NCI-H748 treated with DMSO at 0.1 percent for 48 hours (cell line): Measurements from ENCODE around the gene DHRSX.
"Not testable (repeated sequence)": the region's sequence is repeated elsewhere in the genome, so short reads cannot be mapped to it uniquely, and the experiment has no call there.

Experiments
- DNase-seq: peaks from one replicate; lab custom pipeline; 2025; lab: John Stamatoyannopoulos, UW

Gene DHRSX

DNA sequence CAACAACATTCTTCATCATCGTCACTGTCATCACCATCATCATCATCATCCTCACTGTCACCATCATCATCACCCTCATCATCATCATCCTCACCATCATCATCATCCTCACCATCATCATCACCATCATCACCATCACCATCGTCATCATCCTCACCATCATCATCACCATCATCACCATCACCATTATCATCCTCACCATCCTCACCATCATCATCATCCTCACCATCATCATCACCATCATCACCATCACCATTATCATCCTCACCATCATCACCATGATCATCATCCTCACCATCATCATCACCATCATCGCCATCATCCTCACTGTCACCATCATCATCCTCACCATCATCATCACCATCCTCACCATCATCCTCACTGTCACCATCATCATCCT, 18.9 kb upstream of the DHRSX start:
- DNase-seq: not testable (repeated sequence)

DNA sequence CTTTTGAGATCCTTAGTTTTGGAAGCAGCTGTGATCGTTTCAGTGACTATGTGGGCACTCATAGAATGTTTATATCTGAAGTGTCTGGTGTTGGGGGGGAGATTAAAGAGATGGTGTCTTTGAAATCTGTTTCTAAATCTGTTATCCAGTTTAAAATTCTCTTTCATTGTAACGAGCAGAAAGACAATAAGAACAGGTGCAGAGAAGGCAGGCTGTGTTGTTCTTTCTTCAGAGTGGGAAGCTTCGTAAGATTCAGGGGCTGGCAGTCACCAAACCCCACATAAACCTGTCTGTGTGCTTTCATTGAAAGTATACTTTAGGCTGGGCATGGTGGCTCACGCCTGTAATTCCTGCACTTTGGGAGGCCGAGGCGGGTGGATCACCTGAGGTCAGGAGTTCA, 16.3 kb upstream of the DHRSX start:
- DNase-seq: no peak

DNA sequence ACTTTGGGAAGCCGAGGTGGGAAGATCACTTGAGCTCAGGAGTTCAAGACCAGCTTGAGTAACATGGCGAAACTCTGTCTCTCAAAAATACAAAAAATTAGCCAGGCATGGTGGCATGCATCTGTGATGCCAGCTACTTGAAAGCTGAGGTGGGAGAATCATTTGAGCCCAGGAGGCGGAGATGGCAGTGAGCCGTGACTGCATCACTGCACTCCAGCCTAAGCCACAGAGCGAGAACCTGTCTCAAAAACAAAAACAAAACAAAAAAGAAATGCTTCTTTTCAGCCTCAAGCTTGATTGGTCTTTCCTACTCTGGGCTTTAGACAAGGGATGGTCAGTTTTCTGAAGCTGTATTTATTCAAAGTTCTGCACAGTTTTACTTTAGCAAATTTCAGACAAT, 15.8 kb upstream of the DHRSX start:
- DNase-seq: no peak

DNA sequence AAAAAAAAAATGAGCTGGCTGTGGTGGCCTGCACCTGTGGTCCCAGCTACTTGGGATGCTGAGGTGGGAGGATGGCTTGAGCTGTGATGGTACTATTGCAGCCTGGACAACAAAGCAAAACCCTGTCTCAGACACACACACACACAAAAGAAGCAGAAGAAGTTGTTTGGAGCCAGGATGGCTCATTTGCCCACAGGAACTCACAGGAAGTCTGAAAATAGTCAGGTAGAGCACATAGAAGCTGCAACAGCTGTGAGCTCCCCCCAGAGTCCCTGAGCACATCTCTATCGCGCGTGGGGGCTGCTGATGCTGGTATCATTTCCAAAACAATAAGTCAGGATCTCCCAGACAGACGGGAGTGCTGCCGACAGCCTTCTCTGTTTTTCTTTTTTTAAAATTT, 13.4 kb upstream of the DHRSX start:
- no peak for DNase-seq

DNA sequence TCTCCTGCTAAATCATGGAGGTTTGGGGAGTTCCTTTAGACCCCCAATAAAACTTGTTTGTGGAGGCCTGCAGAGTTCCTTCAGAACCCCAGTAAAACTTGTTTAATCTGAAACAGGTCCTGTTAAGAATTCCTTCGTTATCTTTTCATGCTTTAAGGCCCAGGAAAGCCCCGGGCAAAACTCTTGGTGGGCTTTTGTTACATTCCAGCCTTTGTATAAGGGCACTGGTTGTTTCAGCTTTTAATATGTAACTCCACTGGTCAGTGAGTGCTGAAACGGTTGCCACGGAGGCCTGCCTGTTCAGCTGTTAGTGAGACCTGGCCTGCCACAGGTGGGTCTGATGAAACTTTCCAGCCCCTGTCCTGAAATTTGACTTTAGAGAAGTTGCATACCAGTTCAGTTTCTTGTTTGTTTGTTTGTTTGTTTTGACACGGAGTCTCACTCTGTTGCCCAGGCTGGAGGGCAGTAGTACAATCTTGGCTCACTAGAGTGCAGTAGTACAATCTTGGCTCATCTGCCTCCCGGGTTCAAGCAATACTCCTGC, 12.4 kb upstream of the DHRSX start:
- no peak for DNase-seq

DNA sequence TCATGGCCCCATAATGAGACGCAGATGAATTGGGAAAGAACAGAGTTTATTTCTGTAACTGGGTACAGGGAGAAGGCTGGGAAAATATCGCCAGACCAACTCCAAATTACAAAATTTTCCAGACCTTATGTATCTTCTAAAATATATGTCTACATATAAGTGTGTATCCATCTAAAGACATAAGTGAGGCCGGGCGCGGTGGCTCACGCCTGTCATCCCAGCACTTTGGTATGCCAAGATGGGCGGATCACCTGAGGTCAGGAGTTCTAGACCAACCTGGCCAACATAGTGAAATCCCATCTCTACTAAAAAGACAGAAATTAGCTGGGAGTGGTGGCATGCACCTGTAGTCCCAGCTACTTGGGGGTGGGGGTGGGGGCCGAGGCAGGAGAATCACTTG, 11.7 kb upstream of the DHRSX start:
- DNase-seq: no peak

DNA sequence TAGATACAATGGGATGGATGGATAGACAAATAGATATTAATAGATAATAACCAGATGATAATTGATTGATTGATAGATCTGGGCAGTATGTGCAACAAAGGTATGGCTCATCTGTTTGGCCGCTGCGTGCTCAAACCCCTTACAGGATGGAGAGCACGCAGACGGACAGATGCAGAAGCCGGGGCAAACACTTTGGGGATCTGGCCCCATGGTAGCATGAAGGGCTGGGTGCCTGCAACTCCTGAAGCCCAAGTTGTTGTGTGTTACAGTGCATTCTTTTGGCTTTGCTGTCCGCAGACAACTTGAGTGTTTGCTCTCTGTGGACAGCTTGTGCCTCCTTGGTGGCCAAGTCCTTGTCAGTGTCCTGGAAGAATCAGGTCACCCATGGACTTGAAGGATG, 10.6 kb upstream of the DHRSX start:
- no peak for DNase-seq

DNA sequence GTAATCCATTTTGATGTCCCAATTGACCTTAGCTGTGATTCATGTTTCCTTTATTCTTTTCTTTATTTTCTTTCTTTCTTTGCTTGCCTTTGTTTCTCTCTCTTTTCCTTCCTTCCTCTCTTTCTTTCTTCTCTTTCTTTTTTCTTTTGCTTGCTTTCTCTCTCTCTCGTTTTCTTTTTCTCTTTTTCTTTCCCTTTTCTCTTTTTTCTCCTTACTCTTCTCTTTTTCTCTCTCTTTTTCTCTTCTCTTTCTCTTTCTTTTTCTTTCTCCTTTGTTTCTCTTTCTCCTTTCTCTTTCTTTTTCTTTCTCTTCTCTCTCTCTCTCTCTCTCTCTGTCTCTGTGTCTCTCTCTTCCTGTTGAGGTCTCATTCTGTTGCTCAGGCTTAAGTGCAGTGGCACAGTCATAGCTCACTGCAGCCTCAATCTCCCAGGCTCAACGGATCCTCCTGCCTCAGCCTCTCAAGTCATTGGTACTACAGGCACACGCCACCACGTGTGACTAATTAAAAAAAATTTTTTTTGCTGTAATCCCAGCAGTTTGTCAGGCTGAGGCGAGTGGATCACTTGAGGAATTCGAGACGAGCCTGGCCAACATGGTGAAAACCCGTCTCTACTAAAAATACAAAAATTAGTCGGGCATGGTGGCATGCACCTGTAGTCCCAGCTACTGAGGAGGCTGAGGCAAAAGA, 8.0 kb upstream of the DHRSX start:
- DNase-seq: no peak

DNA sequence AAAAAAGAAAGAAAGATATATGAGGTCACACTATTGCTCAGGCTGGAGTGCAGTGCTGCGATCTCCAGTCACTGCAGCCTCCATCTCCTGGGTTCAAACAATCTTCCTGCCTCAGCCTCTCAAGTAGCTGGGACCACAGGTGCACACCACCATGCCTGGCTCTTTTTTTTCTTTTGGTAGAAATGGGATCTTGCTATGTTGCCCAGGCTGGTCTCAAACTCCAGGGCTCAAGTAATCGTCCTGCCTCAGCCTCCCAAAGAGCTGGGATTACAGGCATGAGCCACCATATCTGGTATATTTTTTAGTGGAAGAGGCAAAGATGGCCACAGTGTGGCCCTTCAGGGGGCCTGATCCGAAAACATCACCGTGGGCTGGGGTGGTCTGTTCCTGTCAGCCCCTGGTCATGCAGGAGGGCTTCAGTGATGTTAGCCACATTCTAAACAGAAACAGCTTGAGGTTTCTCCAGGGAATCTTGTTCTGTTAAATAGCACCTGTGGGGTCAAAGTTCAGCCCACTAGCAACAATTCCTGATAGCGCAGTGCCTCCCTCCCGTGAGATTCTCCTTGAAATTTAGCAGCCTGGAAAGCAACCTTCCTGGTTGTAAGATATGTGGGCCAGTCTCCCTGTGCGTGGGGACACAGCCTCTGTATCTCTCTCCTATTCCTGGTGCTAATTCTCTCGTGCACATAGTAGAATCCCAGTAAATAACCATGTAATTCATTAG, 7.3 kb upstream of the DHRSX start:
- DNase-seq: no peak

DNA sequence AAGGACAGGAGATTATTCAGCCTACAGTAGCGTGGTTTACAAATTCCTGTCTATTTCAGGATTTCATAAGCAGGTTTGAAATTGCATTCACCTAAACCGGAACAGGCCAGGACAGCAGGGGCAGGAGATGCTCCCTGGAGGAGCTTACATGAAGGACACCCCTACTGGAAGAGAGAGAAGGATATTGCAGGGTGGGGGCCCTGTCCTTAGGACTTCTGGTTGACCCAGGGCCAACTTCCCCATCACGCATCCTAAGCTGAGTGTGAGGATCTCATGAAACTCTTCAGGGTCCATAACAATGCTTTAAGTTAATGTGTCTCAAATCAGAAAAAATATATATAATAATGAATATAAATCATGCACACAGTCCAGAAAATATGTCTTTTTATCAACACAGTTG, 6.4 kb upstream of the DHRSX start:
- DNase-seq: no peak

DNA sequence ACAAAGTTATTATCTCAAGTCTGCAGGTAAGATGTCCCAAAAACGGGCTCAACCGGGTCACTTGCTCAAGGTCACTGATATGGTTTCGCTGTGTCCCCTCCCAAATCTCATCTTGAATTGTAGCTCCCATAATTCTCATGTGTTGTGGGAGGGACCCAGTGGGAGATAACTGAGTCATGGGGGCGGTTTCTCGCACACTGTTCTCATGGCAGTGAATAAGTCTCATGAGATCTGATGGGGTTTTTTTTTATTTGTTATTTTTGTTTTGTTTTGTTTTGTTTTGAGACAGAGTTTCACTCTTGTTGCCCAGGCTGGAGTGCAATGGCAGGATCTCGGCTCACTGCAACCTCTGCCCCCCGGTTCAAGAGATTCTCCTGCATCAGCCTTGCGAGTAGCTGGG, 4.6 kb upstream of the DHRSX start:
- not testable (repeated sequence) for DNase-seq

DNA sequence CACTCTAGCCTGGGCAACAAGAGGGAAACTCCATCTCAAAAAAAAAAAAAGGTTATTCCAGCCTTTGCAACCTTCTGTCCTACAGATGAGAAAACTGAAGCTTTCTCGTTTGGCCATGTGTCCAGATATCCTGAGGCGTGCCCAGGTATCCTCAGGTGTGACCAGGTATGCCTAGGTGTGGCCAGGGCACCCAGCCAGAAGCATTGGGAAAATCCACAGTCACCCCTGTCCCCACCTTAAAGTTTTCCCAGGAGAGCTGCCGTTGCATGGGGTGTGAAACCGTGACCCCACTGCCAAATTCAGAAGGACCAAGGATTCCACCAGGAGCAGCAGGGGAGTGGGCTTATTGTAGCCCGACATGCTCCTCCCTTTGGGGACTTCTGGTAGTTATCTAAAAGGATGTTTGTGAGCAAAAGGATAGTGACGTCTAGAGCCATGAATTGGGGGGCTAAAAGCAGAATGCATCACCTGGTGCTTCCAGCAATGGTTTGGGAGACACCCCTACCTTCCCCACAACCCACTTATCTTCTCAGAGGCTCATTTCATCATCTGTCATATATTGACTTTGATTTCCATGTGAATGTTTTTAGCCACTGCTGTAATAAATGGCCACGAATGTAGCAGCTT, 4.0 kb upstream of the DHRSX start:
- no peak for DNase-seq

DNA sequence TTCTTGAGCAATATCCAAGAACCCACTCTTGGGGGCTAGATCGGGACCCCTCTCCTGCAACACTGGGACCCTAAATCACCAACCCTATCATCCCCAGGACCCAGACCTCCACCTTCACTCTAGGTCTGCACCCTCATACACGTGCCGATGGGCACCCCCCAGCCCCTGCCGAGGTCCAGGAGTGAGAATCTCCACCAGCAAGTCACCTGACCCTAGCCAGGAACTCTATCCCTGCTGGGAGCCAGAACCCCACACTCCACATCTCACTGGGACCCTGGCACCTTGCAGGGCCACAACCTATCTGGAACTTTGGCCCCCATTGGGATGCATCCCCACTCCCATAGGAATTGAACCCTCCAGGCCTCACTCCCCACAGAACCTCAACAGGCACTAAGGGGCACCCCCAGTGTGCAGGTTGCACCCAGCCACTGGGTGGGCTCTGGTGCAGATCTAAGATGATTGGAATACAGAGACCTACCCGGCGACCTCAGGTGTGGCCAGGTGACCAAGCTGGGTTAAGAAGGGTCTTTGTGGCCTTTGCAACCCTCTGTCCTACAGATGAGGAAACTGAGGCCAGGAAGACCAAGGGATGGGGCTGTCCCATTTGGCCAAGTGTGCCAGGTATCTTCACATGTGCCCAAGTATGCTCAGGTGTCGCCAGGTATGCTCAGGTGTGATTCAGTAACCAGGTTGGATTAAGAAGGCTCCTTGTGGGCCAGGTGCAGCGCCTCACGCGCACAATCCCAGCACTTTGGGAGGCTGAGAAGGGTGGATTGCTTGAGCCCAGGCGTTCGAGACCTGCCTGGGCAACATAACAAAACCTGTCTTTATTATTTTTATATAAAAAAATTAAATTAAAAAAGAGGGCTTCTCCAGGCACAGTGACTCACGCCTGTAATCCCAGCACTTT, 3.1 kb upstream of the DHRSX start:
- no peak for DNase-seq

DNA sequence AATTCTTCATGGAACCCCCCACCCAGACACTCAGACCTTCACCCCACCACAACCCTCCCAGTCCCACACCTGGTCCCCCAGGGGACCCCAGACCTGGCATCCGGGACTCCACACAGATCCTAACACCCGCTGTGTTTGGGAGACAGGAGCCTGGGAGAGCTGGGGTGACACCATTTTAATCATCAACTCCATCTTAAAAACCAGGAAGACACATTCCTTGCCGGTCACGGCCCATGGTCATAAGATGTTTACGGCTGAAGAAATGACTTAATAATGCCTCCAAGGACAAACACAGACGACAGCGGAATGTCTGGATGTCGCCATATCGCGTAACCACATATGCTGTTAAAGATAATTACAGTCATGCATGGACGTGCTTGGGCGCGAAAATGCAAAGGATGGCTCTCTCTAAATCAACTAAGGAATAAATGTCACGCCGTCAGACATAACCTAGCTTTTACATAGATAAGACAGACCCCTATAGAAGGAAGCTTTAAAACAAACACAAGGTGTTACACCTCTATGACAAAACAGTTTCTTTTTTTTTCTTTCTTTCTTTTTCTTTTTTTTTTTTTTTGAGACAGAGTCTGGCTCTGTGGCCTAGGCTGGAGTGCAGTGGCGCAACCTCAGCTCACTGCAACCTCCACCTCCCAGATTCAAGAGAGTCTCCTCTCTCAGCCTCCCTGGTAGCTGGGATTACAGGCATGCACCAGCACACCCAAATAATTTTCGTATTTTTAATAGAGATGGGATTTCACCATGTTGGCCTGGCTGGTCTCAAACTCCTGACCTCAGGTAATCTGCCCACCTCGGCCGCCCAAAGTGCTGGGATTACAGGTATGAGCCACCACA, 2.1 kb upstream of the DHRSX start:
- DNase-seq: no peak

DNA sequence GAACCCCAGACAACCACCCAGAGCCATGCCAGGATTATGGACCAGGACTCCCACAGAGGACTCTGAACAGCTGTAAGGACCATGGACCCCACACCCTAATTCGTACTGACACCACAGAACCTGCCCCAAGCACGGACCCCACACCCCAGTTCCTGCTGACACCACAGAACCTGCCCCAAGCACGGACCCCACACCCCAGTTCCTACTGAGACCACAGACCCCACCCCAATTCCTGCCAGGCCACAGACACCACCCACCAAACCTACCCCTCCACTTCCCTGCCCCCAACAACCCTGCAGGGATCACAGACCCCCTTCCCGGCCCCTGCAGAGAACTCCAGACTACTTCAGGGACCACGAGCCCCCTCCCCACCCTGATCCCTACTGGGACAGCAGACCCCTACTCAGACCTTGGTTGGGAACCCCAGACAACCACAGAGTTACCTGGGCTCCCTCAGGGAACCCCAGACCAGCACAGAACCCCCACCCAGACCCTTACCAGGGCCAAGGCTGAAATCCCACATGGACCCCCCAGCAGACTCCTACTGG, 1.4 kb upstream of the DHRSX start:
- no peak for DNase-seq

DNA sequence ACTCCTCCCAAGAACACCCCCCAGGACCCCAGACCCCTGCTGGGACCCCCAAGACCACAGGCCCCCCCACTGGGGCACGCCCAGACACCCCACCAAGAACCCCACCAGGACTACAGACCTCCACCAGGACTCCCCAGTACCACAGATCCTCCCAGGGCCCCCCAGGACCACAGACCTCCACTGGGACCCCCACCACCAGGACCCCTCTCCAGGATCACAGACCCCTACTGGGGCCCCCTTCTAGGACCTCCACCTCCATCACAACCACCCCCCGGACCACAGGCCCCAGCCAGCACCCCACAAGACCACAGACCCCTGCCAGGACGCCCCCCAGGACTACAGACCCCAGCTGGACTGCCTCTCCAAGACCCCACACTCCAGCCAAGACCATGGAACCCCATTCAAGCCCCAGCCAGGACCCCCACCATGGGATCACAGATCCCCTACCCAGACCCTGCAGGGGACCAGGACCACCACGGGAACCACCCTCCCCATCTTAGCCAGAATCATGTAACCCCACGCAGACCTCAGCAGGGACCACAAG, 855 bp upstream of the DHRSX start:
- DNase-seq: no peak

DNA sequence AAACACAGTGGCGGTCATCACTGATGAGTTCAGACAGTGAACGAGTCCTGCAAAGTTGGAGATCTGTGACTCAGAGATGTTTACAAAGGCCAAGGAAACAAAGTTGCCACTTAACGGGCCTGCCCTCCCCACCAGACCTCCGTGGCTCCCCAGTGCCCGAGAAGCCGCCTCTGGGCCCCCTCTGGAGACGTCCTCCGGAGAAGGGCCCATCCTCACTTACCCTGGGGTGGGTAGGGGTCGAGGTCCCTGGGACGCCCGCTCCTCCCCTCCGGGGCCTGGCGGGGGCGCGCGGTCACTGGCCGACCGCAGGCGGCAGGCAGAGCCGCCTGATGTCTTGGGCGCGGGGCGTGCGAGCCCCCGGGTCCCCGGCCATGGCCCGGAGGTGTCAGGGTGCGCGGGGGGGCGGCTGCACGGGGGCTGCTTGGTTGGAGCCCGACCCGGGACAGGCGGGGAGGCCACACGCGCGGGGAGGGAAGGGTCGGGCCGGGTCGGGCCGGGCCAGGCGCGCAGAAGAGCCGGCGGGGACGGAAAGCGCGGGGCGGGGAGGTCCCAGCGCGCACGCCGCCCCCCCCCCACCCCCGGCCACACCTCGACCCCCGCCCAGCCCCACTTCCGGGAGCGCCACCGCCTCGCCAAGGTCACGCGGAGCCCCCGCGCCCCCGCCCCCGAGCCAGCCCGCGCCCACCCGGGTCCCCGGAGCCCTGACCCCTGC, 529 bp downstream of the DHRSX start:
- DNase-seq: no peak

DNA sequence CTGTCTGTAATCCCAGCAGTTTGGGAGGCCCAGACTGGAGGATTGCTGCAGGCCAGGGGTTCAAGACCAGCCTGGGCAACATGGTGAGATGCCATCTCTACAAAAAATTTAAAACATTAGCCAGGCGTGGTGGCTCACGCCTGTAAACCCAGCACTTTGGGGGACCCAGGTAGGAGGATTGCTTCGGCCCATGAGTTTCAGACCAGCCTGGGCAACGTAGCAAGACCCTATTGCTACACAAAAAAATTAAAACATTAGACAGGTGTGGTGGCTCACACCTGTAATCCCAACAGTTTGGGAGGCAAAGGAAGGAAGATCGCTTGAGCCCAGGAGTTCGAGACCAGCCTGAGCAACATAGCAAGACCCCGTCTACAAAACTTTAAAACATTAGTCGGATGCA, 1.3 kb downstream of the DHRSX start:
- DNase-seq: no peak

DNA sequence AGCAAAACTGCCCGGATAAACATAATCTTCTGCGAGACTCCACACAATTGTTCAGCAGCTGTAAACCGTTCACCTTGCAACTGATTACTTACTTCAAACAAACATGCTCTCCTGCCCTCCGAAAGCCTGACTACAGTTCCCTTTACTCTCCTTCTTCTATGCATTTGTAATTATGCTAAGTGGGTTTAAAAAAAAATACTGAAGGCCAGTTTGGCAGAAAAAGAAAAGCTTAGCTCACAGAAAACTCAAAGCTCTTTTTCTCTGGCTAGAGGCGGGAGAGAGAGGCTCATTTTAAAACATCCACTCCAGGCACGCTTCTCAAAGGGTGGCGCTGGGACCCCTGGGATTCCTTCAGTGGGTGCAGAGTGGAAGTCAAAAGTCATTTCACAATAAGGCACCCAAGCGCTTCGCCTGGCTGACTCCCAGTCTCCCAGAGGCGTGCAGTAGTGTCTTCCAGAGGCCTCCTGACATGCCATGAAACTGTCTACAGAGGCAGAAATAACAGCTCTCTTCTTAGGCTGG, 1.9 kb downstream of the DHRSX start:
- no peak for DNase-seq
